Embryonic facial prominence (tissue), 1 donor: ENCODE data around the gene CROCC2.
"Not testable (repeated sequence)": the region's sequence is repeated elsewhere in the genome, so short reads cannot be mapped to it uniquely, and the experiment has no call there.

ENCODE experiments used
- DNase-seq: peaks from one replicate; pipeline ENCODE4 v3.0.0-alpha.2; 2016; ENCODE audit errors: extremely low spot score

CROCC2 gene

GRCh38 chr2:240966906-240967680, 61.0 kb downstream of the CROCC2 start:
- DNase-seq: no peak

GRCh38 chr2:240967681-240968621, 61.8 kb downstream of the CROCC2 start:
- no peak for DNase-seq

GRCh38 chr2:240968731-240969624, 62.8 kb downstream of the CROCC2 start:
- DNase-seq: no peak

- DNase-seq: no peak
Measured at GRCh38 chr2:240970104-240970503, 64.0 kb downstream of the CROCC2 start.

- DNase-seq: no peak
Measured at GRCh38 chr2:240970816-240971215, 64.7 kb downstream of the CROCC2 start.

GRCh38 chr2:240972201-240972600, 66.1 kb downstream of the CROCC2 start:
- no peak for DNase-seq

GRCh38 chr2:240972636-240973521, 66.7 kb downstream of the CROCC2 start:
- DNase-seq: peak; percentile 60

GRCh38 chr2:240974771-240975572, 68.8 kb downstream of the CROCC2 start:
- DNase-seq: no peak

- DNase-seq: not testable (repeated sequence)
Measured at GRCh38 chr2:240975903-240976302, 69.8 kb downstream of the CROCC2 start.

GRCh38 chr2:240981280-240981679, 75.1 kb downstream of the CROCC2 start:
- no peak for DNase-seq

GRCh38 chr2:240981871-240982800, 76.0 kb downstream of the CROCC2 start:
- DNase-seq: no peak

- no peak for DNase-seq
Measured at GRCh38 chr2:240982821-240983281, 76.7 kb downstream of the CROCC2 start.

- DNase-seq: no peak
Measured at GRCh38 chr2:240983361-240983995, 77.3 kb downstream of the CROCC2 start.

GRCh38 chr2:240983996-240984498, 77.9 kb downstream of the CROCC2 start:
- DNase-seq: no peak

- no peak for DNase-seq
Measured at GRCh38 chr2:240985881-240986786, 80.0 kb downstream of the CROCC2 start.

GRCh38 chr2:240986787-240987411, 80.8 kb downstream of the CROCC2 start:
- DNase-seq: no peak
